Fibroblast of skin of left quadriceps (primary cell): ENCODE results near the gene TMEM273.

Experiments used
- DNase-seq, 2 experiments: peaks; one replicate each; pipeline ENCODE4 v3.0.0-alpha.2; 2013; ENCODE audit warnings: low read depth in 2 of 2

Gene TMEM273

GRCh38 chr10:49176310-49177268 is 11.6 kb downstream of the TMEM273 start:
- no peak for DNase-seq

- DNase-seq = no peak
Measured at GRCh38 chr10:49175587-49176309, 12.4 kb downstream of the TMEM273 start.

- no peak for DNase-seq
Measured at GRCh38 chr10:49174926-49175500, 13.2 kb downstream of the TMEM273 start.

- DNase-seq = no peak
Measured at GRCh38 chr10:49174261-49174925, 13.8 kb downstream of the TMEM273 start.

- no peak for DNase-seq
Measured at GRCh38 chr10:49173853-49174252, 14.3 kb downstream of the TMEM273 start.

GRCh38 chr10:49173201-49173772 is 14.9 kb downstream of the TMEM273 start:
- DNase-seq = no peak

- DNase-seq = no peak
Measured at GRCh38 chr10:49172777-49173132, 15.4 kb downstream of the TMEM273 start.

- DNase-seq = no peak
Measured at GRCh38 chr10:49172061-49172776, 16.0 kb downstream of the TMEM273 start.

GRCh38 chr10:49171326-49172060 is 16.7 kb downstream of the TMEM273 start:
- DNase-seq = no peak

- no peak for DNase-seq
Measured at GRCh38 chr10:49170632-49171325, 17.4 kb downstream of the TMEM273 start.

GRCh38 chr10:49169776-49170175 is 18.4 kb downstream of the TMEM273 start:
- no peak for DNase-seq

- no peak for DNase-seq
Measured at GRCh38 chr10:49168831-49169500, 19.2 kb downstream of the TMEM273 start.

- no peak for DNase-seq
Measured at GRCh38 chr10:49168171-49168540, 20.0 kb downstream of the TMEM273 start.

- DNase-seq = no peak
Measured at GRCh38 chr10:49167425-49168170, 20.6 kb downstream of the TMEM273 start.

- no peak for DNase-seq
Measured at GRCh38 chr10:49166484-49167400, 21.4 kb downstream of the TMEM273 start.

- DNase-seq = no peak
Measured at GRCh38 chr10:49165821-49166483, 22.2 kb downstream of the TMEM273 start.

GRCh38 chr10:49165259-49165658 is 22.9 kb downstream of the TMEM273 start:
- no peak for DNase-seq
